PC-9 (cell line): ENCODE results near the gene RGS11. TPM values are rescaled to one million over a fixed set of nuclear protein-coding genes. Genes with fewer than 3 reads are reported as not detected.

Experiments
- BruUV-seq: library from RNA; stranded (reverse); fragments of 400-500 nt; replicated peaks from 2 replicates; lab custom pipeline; 2021; lab: Mats Ljungman, UMichigan
- CTCF ChIA-PET: fragments of 300-600 bp; sonication (Branson Sonifier 250); formaldehyde crosslinking; loops from one replicate; lab custom pipeline; 2022; ENCODE audit warnings: antibody characterized with exemption; lab: Charles Lee
- POLR2A ChIA-PET: fragments of 300-600 bp; sonication (Branson Sonifier 250); formaldehyde crosslinking; loops from one replicate; lab custom pipeline; 2022; ENCODE audit warnings: antibody characterized with exemption; ENCODE audit not compliant: unreplicated experiment; lab: Charles Lee
- DNase-seq, 2 experiments: peaks; one replicate each; pipeline versions ENCODE4 v3.0.0 to v3.0.0-alpha.2; 2015 to 2022; ENCODE audit warnings: mixed read lengths in 1 of 2
- H2AFZ ChIP-seq: fragments of 200-600 bp; sonication (generic); 2 replicates; pipeline ENCODE4 v1.8.1; 2017; ENCODE audit warnings: antibody characterized with exemption
- H3F3A ChIP-seq: fragments of 200-600 bp; sonication (generic); 2 replicates; pipeline ENCODE4 v1.8.1; 2017; ENCODE audit warnings: antibody characterized with exemption, mild to moderate bottlenecking, low read depth; ENCODE audit not compliant: insufficient read depth
- H3K27ac ChIP-seq: fragments of 200-600 bp; sonication (generic); 2 replicates; pipeline ENCODE4 v1.6.1; 2016; ENCODE audit warnings: mixed run types
- H3K27me3 ChIP-seq: fragments of 200-600 bp; sonication (generic); 2 replicates; pipeline ENCODE4 v1.6.1; 2016; ENCODE audit warnings: low read depth, mixed run types; ENCODE audit not compliant: insufficient read depth
- H3K36me3 ChIP-seq: fragments of 200-600 bp; sonication (generic); 2 replicates; pipeline ENCODE4 v1.6.1; 2016; ENCODE audit warnings: low read depth, mixed run types
- H3K4me1 ChIP-seq: fragments of 200-600 bp; sonication (generic); replicated peaks from 2 replicates; pipeline ENCODE4 v1.6.1; 2016; ENCODE audit warnings: mixed run types; ENCODE audit not compliant: insufficient read depth
- H3K4me2 ChIP-seq: fragments of 200-600 bp; sonication (generic); 2 replicates; pipeline ENCODE4 v1.6.1; 2017; ENCODE audit warnings: mixed run types
- H3K4me3 ChIP-seq: fragments of 200-600 bp; sonication (generic); 2 replicates; pipeline ENCODE4 v1.6.1; 2016; ENCODE audit warnings: mixed run types
- H3K79me2 ChIP-seq: fragments of 200-600 bp; sonication (generic); 2 replicates; pipeline ENCODE4 v1.6.1; 2017; ENCODE audit warnings: low read depth, mixed run types
- H3K9me2 ChIP-seq: fragments of 200-600 bp; sonication (generic); 2 replicates; pipeline ENCODE4 v1.8.1; 2017; ENCODE audit warnings: mild to moderate bottlenecking; ENCODE audit not compliant: insufficient read depth
- H3K9me3 ChIP-seq: fragments of 200-600 bp; sonication (generic); 2 replicates; pipeline ENCODE4 v1.8.1; 2016; ENCODE audit warnings: low read depth; ENCODE audit not compliant: insufficient read depth
- H4K20me1 ChIP-seq: fragments of 200-600 bp; sonication (generic); 2 replicates; pipeline ENCODE4 v1.8.1; 2017; ENCODE audit not compliant: insufficient read depth
- EZH2 ChIP-seq: fragments of 200-600 bp; sonication (generic); IDR thresholded peaks from 2 replicates; pipeline ENCODE4 v1.8.0; 2017; ENCODE audit warnings: antibody characterized with exemption, low read depth
- intact Hi-C: fragments of 100-400 bp; cut with micrococcal nuclease; formaldehyde crosslinking; loops from one replicate; pipeline ENCODE4 v1.10.0; 2022; ENCODE audit not compliant: unreplicated experiment
- total RNA-seq: library from RNA; stranded (reverse); gene quantifications from 2 replicates; pipeline ENCODE4 v1.2.3, GENCODE V29; 2021
- TF ChIP-seq, protein P1 (sequence below): fragments of 200-600 bp; sonication (generic); conservative IDR thresholded peaks from 2 replicates; pipeline ENCODE4 v1.6.1; 2017; ENCODE audit warnings: mixed run types, antibody characterized with exemption, mild to moderate bottlenecking, moderate library complexity

RGS11 gene
- total RNA-seq, 1 experiment from 2014 or later: not detected

DNA sequence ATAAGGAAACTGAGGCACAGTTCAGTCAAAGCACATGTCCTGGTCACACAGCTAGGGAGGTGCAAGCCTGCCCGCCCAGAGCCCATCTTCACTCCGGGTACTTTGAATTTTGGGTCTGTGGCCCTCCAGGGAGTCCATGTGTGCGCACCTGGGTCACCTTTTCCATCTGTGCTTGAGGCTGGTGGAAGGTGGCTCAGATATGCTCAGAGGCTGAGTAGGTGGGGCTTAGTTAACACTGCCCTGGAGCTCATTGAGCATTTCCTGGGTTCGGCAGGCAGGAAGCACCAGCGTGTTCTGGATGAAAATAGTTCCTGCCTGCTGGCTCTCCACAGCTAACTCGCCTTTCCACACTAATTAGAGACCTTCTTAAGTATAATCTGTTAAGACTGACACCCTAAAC is 21.9 kb downstream of the RGS11 start:
- TF ChIP-seq, protein P1, sequence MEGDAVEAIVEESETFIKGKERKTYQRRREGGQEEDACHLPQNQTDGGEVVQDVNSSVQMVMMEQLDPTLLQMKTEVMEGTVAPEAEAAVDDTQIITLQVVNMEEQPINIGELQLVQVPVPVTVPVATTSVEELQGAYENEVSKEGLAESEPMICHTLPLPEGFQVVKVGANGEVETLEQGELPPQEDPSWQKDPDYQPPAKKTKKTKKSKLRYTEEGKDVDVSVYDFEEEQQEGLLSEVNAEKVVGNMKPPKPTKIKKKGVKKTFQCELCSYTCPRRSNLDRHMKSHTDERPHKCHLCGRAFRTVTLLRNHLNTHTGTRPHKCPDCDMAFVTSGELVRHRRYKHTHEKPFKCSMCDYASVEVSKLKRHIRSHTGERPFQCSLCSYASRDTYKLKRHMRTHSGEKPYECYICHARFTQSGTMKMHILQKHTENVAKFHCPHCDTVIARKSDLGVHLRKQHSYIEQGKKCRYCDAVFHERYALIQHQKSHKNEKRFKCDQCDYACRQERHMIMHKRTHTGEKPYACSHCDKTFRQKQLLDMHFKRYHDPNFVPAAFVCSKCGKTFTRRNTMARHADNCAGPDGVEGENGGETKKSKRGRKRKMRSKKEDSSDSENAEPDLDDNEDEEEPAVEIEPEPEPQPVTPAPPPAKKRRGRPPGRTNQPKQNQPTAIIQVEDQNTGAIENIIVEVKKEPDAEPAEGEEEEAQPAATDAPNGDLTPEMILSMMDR: no peak
- TF ChIP-seq EZH2: no peak
- no TSS peak for BruUV-seq
- Histone ChIP-seq H3K79me2 (no peaks in the 10 kb centered on the region), H3K27ac (no peak overlapping the region), H2AFZ (no peak overlapping the region), H3K9me2 (no peaks in the 10 kb centered on the region), H3K4me2 (no peak overlapping the region), H3F3A (no peaks in the 10 kb centered on the region), H3K4me1 (peaks cover 14% of the 10 kb centered on the region; the same call in 1 of the 2 replicates), H3K9me3 (no peaks in the 10 kb centered on the region), H4K20me1 (no peaks in the 10 kb centered on the region), H3K4me3 (no peak overlapping the region), H3K27me3 (no peaks in the 10 kb centered on the region), H3K36me3 (no peaks in the 10 kb centered on the region)
- no peak for DNase-seq
- intact Hi-C loops: no loop called here
- POLR2A ChIA-PET: interaction anchor here (0.7 kb wide), 1 partner anchor 13 kb away, joined by 3 read pairs; no protein-coding TSS in a partner anchor
- CTCF ChIA-PET: no interaction called here

GRCh38 chr16:252366-253337 is 23.1 kb downstream of the RGS11 start:
- no peak overlapping the region for H2AFZ ChIP-seq
- no peak for DNase-seq
- CTCF ChIA-PET: interaction anchor here (0.6 kb wide), 1 partner anchor 100 kb away, joined by 4 read pairs; the partner anchor contains the start of gene AXIN1
- no peaks in the 10 kb centered on the region for H3F3A ChIP-seq
- H3K27me3 ChIP-seq: no peaks in the 10 kb centered on the region
- intact Hi-C loops: no loop called here
- H3K4me2 ChIP-seq: no peak overlapping the region
- no peaks in the 10 kb centered on the region for H3K9me2 ChIP-seq
- no peaks in the 10 kb centered on the region for H3K36me3 ChIP-seq
- POLR2A ChIA-PET: interaction anchor here (0.7 kb wide), 1 partner anchor 12 kb away, joined by 3 read pairs; no protein-coding TSS in a partner anchor
- no peak overlapping the region for H3K4me3 ChIP-seq
- no peaks in the 10 kb centered on the region for H3K79me2 ChIP-seq
- H3K27ac ChIP-seq: no peak overlapping the region
- TF ChIP-seq EZH2: no peak
- TF ChIP-seq, protein P1: no peak
- no peaks in the 10 kb centered on the region for H4K20me1 ChIP-seq
- no peaks in the 10 kb centered on the region for H3K9me3 ChIP-seq
- no TSS peak for BruUV-seq
- peaks cover 14% of the 10 kb centered on the region; the same call in 1 of the 2 replicates for H3K4me1 ChIP-seq

DNA sequence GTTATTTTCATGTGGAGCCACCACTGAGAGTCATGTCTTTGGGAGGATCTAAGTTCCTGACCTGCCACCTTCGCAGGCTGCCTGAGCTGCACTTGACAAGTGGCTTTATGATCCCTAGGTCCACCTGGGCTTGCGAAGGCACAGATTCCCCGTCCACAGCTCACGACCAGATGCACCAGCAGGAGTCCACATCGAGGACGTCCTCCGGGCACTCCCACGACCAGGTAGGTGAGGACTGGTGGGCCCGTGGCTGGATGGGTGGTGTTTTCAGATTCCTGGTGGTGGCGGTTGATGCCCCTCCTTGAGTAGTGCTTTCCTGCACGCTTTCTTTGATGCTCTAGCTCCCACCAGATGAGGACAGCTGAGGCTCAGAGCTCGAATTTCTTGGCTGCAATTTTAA is 26.3 kb downstream of the RGS11 start:
- Histone ChIP-seq H2AFZ (no peak overlapping the region), H3K4me3 (no peak overlapping the region), H3K79me2 (no peaks in the 10 kb centered on the region), H3K27me3 (no peaks in the 10 kb centered on the region), H3F3A (no peaks in the 10 kb centered on the region), H3K9me2 (no peaks in the 10 kb centered on the region), H3K4me1 (peaks cover 14% of the 10 kb centered on the region; the same call in 1 of the 2 replicates), H4K20me1 (no peaks in the 10 kb centered on the region), H3K36me3 (no peaks in the 10 kb centered on the region), H3K9me3 (no peaks in the 10 kb centered on the region), H3K27ac (no peak overlapping the region), H3K4me2 (no peak overlapping the region)
- TF ChIP-seq EZH2: no peak
- TF ChIP-seq, protein P1: no peak
- POLR2A ChIA-PET: interaction anchor here (0.5 kb wide), 1 partner anchor 21 kb away, joined by 7 read pairs; no protein-coding TSS in a partner anchor
- no TSS peak for BruUV-seq
- no peak for DNase-seq
- intact Hi-C loops: no loop called here
- CTCF ChIA-PET: no interaction called here
